DMS 273 (cell line): ENCODE results near the gene FAM25G.

Experiments
- DNase-seq: peaks from one replicate; lab custom pipeline; 2025; ENCODE audit not compliant: unreplicated experiment; lab: John Stamatoyannopoulos, UW

Gene FAM25G

GRCh38 chr10:47449102-47449978, 42.2 kb downstream of the FAM25G start:
- no peak for DNase-seq

- DNase-seq: no peak
Measured at GRCh38 chr10:47447705-47448104, 43.8 kb downstream of the FAM25G start.

- DNase-seq: no peak
Measured at GRCh38 chr10:47447209-47447608, 44.3 kb downstream of the FAM25G start.

- DNase-seq: no peak
Measured at GRCh38 chr10:47445720-47446119, 45.8 kb downstream of the FAM25G start.

DNA sequence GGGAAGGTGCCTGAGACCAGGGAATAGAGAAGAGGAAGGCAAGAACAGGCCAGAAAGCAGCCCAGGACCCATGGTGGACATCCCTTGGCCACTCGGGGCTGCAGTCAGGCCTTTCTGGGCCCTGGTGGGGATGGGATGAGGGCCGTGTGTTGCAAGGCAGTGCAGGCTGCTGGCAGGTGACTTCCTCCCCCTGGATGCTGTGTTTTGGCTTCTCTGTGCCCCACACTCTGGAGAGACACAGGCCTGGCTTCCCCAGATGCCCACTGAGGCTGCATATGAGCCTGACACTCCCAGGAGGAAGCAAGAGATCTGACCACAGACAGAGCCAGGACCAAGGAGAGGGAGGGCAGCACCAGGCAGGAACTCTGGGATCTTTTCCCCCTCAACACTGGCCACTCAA, 47.5 kb downstream of the FAM25G start:
- no peak for DNase-seq

DNA sequence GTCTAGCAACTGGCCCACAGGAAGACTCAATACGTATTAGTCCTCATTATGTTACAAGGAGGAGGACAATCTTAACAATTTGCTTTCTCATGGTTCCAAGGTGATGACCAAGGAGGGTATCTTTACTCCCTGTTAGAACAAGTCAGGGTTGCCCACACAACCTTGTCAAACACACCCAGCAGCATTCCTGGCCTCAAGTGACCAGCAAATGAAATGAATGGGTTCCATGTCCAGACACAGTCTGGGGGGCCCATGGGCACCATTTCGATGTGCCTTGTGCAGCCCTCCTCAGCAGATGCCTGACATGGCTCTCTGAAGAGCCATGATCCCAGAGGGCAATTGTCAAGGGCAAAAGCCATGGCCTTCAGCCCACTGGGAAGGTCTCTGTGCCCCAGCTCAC, 48.4 kb downstream of the FAM25G start:
- DNase-seq: no peak

DNA sequence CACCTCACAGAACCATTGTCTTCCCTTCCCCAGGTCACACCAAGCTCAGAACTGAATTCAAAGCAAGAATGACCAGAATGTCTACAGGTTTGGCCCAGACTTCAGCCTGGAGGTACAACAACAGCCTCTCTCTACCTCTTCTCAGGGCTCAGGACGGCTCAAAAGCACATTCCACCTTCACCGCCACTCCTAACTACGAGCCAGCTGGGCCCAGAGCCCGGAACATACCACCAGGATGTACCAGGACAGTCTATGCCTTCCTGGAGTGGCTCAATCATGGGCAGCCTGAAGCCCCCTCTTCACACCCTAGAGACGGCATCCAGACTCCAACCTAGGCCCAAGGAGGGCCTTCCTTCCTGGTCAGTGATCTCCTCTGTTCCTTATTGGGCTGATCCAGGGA, 49.1 kb downstream of the FAM25G start:
- no peak for DNase-seq

DNA sequence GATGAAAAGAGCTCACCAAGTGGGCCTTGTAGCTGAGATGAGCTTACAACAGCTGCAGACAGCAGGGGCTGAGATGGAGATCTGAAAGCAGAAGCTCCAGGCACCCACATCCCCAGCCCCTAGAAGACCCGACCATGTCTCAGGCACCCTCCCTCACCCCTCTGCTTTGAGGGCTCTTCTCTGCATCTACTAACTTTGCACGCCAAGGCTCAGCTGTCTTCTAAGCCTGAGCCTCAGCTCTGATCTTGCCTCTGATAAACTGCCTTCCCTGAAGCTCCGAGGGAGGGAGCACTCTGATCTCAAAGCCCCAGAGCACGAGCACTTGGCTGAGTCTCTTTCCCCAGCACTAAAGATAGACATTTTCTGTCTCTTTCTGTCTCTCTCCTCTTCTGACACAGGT, 49.6 kb downstream of the FAM25G start:
- DNase-seq: no peak

- DNase-seq: no peak
Measured at GRCh38 chr10:47440207-47440606, 51.3 kb downstream of the FAM25G start.

GRCh38 chr10:47438857-47439474, 52.5 kb downstream of the FAM25G start:
- DNase-seq: peak; percentile 45
